SK-N-SH (cell line): ENCODE results near the gene WBP2NL. TPM values are rescaled to one million over a fixed set of nuclear protein-coding genes. Genes with fewer than 3 reads are reported as not detected.

ENCODE experiments used
- CTCF ChIA-PET: fragments of 300-600, 350-600 bp; formaldehyde crosslinking; extraction: SDS; loops from one replicate; lab custom pipeline; 2021; lab: Yijun Ruan, JAX
- POLR2A ChIA-PET: fragments of 350-600 bp; sonication (Branson Sonifier 250); formaldehyde crosslinking; extraction: SDS; loops from one replicate; lab custom pipeline; 2020; ENCODE audit warnings: antibody characterized with exemption, inconsistent platforms; lab: Yijun Ruan, JAX
- DNase-seq: peaks from one replicate; pipeline ENCODE4 v3.0.0; 2012
- H2AFZ ChIP-seq: fragments of 200-600 bp; sonication (generic); 2 replicates; pipeline ENCODE4 v1.8.1; 2016; ENCODE audit warnings: antibody characterized with exemption, mild to moderate bottlenecking, low read depth
- H3F3A ChIP-seq: fragments of 200-600 bp; sonication (generic); replicated peaks from 2 replicates; pipeline ENCODE3; 2016; ENCODE audit warnings: antibody characterized with exemption, mild to moderate bottlenecking; ENCODE audit not compliant: insufficient read depth
- H3K27ac ChIP-seq, 2 experiments: fragments of 200-500 bp in 1 of 2; fragments of 200-600 bp in 1 of 2; sonication (Bioruptor generic) in 1 of 2; sonication (generic), shearing (Covaris generic) in 1 of 2; 2 replicates each; pipeline versions ENCODE4 v1.5.1 to v1.6.1; 2014 to 2016; ENCODE audit warnings: low read depth in 2 of 2, inconsistent platforms in 1 of 2, low read length in 1 of 2, mild to moderate bottlenecking in 1 of 2, mixed read lengths in 1 of 2
- H3K27me3 ChIP-seq: fragments of 200-600 bp; sonication (generic), shearing (Covaris generic); 2 replicates; pipeline ENCODE4 v1.6.1; 2016; ENCODE audit warnings: mixed run types; ENCODE audit not compliant: insufficient read depth
- H3K36me3 ChIP-seq, 2 experiments: fragments of 200-500 bp in 1 of 2; fragments of 200-600 bp in 1 of 2; sonication (Bioruptor generic) in 1 of 2; sonication (generic) in 1 of 2; replicated peaks in 1 of 2; 2 replicates each; pipeline versions ENCODE3 to v1.5.1; 2014 to 2016; ENCODE audit warnings: low read length in 1 of 2, mild to moderate bottlenecking in 1 of 2; ENCODE audit not compliant: insufficient read depth in 2 of 2, control insufficient read depth in 1 of 2
- H3K4me1 ChIP-seq, 2 experiments: fragments of 200-500 bp in 1 of 2; fragments of 200-600 bp in 1 of 2; sonication (Bioruptor generic) in 1 of 2; sonication (generic), shearing (Covaris generic) in 1 of 2; 2 replicates each; pipeline versions ENCODE4 v1.5.1 to v1.6.1; 2014 to 2016; ENCODE audit warnings: low read depth in 1 of 2, low read length in 1 of 2, mixed run types in 1 of 2; ENCODE audit not compliant: insufficient read depth in 2 of 2, control insufficient read depth in 1 of 2
- H3K4me2 ChIP-seq: fragments of 200-600 bp; sonication (generic), shearing (Covaris generic); 2 replicates; pipeline ENCODE4 v1.6.1; 2017; ENCODE audit warnings: mixed run types
- H3K4me3 ChIP-seq, 2 experiments: fragments of 200-500 bp in 1 of 2; fragments of 200-600 bp in 1 of 2; sonication (Bioruptor generic) in 1 of 2; sonication (generic), shearing (Covaris generic) in 1 of 2; 2 replicates each; pipeline versions ENCODE4 v1.5.1 to v1.8.1; 2014 to 2016; ENCODE audit warnings: low read depth in 2 of 2, inconsistent platforms in 1 of 2, low read length in 1 of 2, mild to moderate bottlenecking in 1 of 2, mixed read lengths in 1 of 2, moderate library complexity in 1 of 2
- H3K79me2 ChIP-seq: fragments of 200-600 bp; sonication (generic); 2 replicates; pipeline ENCODE4 v1.8.1; 2017; ENCODE audit warnings: mild to moderate bottlenecking; ENCODE audit not compliant: insufficient read depth
- H3K9ac ChIP-seq: fragments of 200-600 bp; sonication (generic); 2 replicates; pipeline ENCODE4 v1.6.1; 2017; ENCODE audit warnings: mixed run types
- H3K9me2 ChIP-seq: fragments of 200-600 bp; sonication (generic); 2 replicates; pipeline ENCODE4 v1.6.1; 2017; ENCODE audit warnings: mixed run types
- H3K9me3 ChIP-seq: fragments of 200-600 bp; sonication (generic); 2 replicates; pipeline ENCODE4 v1.6.1; 2017; ENCODE audit warnings: mixed run types, mild to moderate bottlenecking, moderate library complexity
- H4K20me1 ChIP-seq: fragments of 200-600 bp; sonication (generic); 2 replicates; pipeline ENCODE4 v1.6.1; 2017; ENCODE audit warnings: mild to moderate bottlenecking, mixed run types; ENCODE audit not compliant: insufficient read depth
- CHD2 ChIP-seq: fragments of 150-350 bp; IDR thresholded peaks from 2 replicates; pipeline ENCODE4 v1.6.1; 2018; ENCODE audit warnings: low read length; ENCODE audit not compliant: partially characterized antibody
- CTCF ChIP-seq: fragments of 200-600 bp; sonication (generic); IDR thresholded peaks from 2 replicates; pipeline ENCODE4 v1.6.1; 2017; ENCODE audit warnings: antibody characterized with exemption, mild to moderate bottlenecking, moderate library complexity
- ELF1 ChIP-seq: IDR thresholded peaks from 2 replicates; pipeline ENCODE4 v1.4.0; 2012
- EP300 ChIP-seq, 2 experiments: IDR thresholded peaks; 2 replicates each; pipeline versions ENCODE4 v1.4.0 to v1.6.1; 2012; ENCODE audit warnings: borderline replicate concordance in 1 of 2, low read depth in 1 of 2, low read length in 1 of 2
- FOXJ3 ChIP-seq: sonication (generic); formaldehyde crosslinking; IDR thresholded peaks from 2 replicates; pipeline ENCODE4 v1.5.1; 2020; ENCODE audit warnings: mild to moderate bottlenecking, missing genetic modification reagents
- FOXM1 ChIP-seq: IDR thresholded peaks from 2 replicates; pipeline ENCODE4 v1.4.0; 2012; ENCODE audit warnings: low read depth, mild to moderate bottlenecking
- GABPA ChIP-seq: IDR thresholded peaks from 2 replicates; pipeline ENCODE4 v1.4.0; 2012; ENCODE audit warnings: low read depth, mild to moderate bottlenecking
- JUND ChIP-seq: IDR thresholded peaks from 2 replicates; pipeline ENCODE4 v1.4.0; 2012
- MXI1 ChIP-seq: IDR thresholded peaks from 2 replicates; pipeline ENCODE4 v1.6.1; 2012; ENCODE audit warnings: mild to moderate bottlenecking, low read depth, low read length, improper control_type of control experiment
- NFIC ChIP-seq: IDR thresholded peaks from 2 replicates; pipeline ENCODE4 v1.4.0; 2012; ENCODE audit warnings: borderline replicate concordance
- NRF1 ChIP-seq: IDR thresholded peaks from 2 replicates; pipeline ENCODE4 v1.6.1; 2012; ENCODE audit warnings: low read depth, mild to moderate bottlenecking, low read length
- PBX3 ChIP-seq: IDR thresholded peaks from 2 replicates; pipeline ENCODE4; 2012
- POLR2AphosphoS5 ChIP-seq: IDR thresholded peaks from 2 replicates; pipeline ENCODE4 v1.6.1; 2012; ENCODE audit warnings: low read depth, low read length
- RAD21 ChIP-seq: IDR thresholded peaks from 2 replicates; pipeline ENCODE4 v1.6.1; 2012; ENCODE audit warnings: mild to moderate bottlenecking, low read length
- RFX5 ChIP-seq: IDR thresholded peaks from 2 replicates; pipeline ENCODE4 v1.6.1; 2012; ENCODE audit warnings: mild to moderate bottlenecking, improper control_type of control experiment, low read length
- RXRA ChIP-seq: IDR thresholded peaks from 2 replicates; pipeline ENCODE4 v1.4.0; 2012; ENCODE audit warnings: low read depth, mild to moderate bottlenecking, borderline replicate concordance
- SIN3A ChIP-seq: IDR thresholded peaks from 2 replicates; pipeline ENCODE4 v1.6.1; 2012; ENCODE audit warnings: low read depth, mild to moderate bottlenecking, low read length, moderate library complexity, borderline replicate concordance
- TCF12 ChIP-seq: IDR thresholded peaks from 2 replicates; pipeline ENCODE4 v1.4.0; 2012
- USF1 ChIP-seq: IDR thresholded peaks from 2 replicates; pipeline ENCODE4 v1.4.0; 2012; ENCODE audit warnings: low read depth, borderline replicate concordance
- USF2 ChIP-seq: fragments of 150-350 bp; IDR thresholded peaks from 2 replicates; pipeline ENCODE4 v1.6.1; 2017; ENCODE audit warnings: antibody characterized with exemption, low read length, low read depth, borderline replicate concordance
- YY1 ChIP-seq: IDR thresholded peaks from 2 replicates; pipeline ENCODE4 v1.4.0; 2012; ENCODE audit warnings: low read depth, mild to moderate bottlenecking
- ZBTB33 ChIP-seq: IDR thresholded peaks from 2 replicates; pipeline ENCODE4 v1.4.0; 2012; ENCODE audit warnings: low read depth, borderline replicate concordance
- WGBS: methylation state at CpG from one replicate; pipeline ENCODE4 v1.1.6; 2017; ENCODE audit warnings: low lambda C conversion rate; 5-methylcytosine and 5-hydroxymethylcytosine counted together
- polyA plus RNA-seq, 3 experiments: library from polyadenylated mRNA; depleted of rRNA; stranded (reverse); fragments of >200 nt; gene quantifications; 2 replicates each; pipeline ENCODE4 v1.2.3, GENCODE V29; 2012
- TF ChIP-seq, protein P1 (sequence below): IDR thresholded peaks from 2 replicates; pipeline ENCODE4 v1.4.0; 2012; ENCODE audit warnings: low read depth

The WBP2NL gene
- polyA plus RNA-seq, 1 of the 3 experiments (the other 2 are of a cell fraction) = 0.07 TPM

- Histone ChIP-seq H4K20me1 (no peaks in the 10 kb centered on the region), H3K9me3 (no peaks in the 10 kb centered on the region), H2AFZ (no peak overlapping the region), H3K36me3 (no peaks in the 10 kb centered on the region), H3K4me1 (no peaks in the 10 kb centered on the region), H3F3A (no peaks in the 10 kb centered on the region), H3K27ac (no peak overlapping the region), H3K79me2 (no peaks in the 10 kb centered on the region), H3K4me3 (no peak overlapping the region), H3K27me3 (no peaks in the 10 kb centered on the region), H3K9me2 (no peaks in the 10 kb centered on the region), H3K4me2 (no peak overlapping the region), H3K9ac (no peak overlapping the region)
- no peak for TF ChIP-seq USF1
- no peak for TF ChIP-seq NFIC
- TF ChIP-seq MXI1 = no peak
- TF ChIP-seq NRF1 = no peak
- TF ChIP-seq RFX5 = no peak
- no peak for TF ChIP-seq RXRA
- no peak for TF ChIP-seq GABPA
- ChIA-PET CTCF (no interaction called here), POLR2A (no interaction called here)
- 100% methylated on average over 1 of the region's 7 CpGs for WGBS
- DNase-seq = no peak
Observed at GRCh38 chr22:42061041-42061440, 62.5 kb downstream of the WBP2NL start.

DNA sequence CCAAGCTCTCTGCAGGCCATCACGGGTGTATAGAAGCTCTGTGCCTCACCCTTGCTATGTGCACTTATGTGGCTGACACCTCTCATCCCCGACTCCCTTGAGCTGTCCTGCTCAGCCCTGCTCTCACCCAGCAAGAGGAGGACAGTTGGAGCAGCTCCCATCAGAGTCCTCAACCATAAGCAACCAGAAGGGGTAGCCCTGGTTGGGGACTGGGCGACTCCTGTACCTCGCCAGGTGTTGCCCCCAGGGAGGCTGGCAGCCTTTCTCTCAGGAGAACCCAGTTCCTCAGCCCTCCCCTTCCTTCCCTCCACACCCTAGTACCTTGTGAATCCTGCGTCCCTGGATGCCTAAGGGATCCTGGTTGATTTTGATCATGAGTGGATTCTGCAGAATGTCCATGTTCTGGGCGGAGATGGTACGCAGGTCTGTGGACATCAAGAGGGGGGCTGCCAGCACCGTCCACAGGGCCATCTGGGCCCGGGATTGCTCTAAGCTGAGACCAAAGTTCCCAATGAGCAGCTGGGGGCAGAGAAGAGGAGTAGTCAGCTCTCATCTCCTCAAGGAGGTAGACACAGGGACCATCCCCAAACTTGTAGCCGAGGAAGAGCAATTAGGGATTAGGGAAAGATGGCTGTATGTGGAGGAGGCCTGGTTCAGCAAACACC lies 64.0 kb downstream of the WBP2NL start:
- no peaks in the 10 kb centered on the region for H3K4me1 ChIP-seq

More for the DNA sequence above, 64.0 kb downstream of the WBP2NL start:
- Histone ChIP-seq H3K9me3 (no peaks in the 10 kb centered on the region), H3K27me3 (no peaks in the 10 kb centered on the region), H4K20me1 (no peaks in the 10 kb centered on the region), H3K9me2 (no peaks in the 10 kb centered on the region), H2AFZ (no peak overlapping the region), H3F3A (no peaks in the 10 kb centered on the region), H3K36me3 (no peaks in the 10 kb centered on the region), H3K9ac (no peak overlapping the region), H3K79me2 (no peaks in the 10 kb centered on the region), H3K4me3 (no peak overlapping the region), H3K27ac (no peak overlapping the region), H3K4me2 (no peak overlapping the region)
- POLR2A ChIA-PET = no interaction called here
- CTCF ChIA-PET = no interaction called here
- DNase-seq = no peak
- TF ChIP-seq EP300 (IDR thresholded peaks at IDR 0.05; ENCODE audit: borderline replicate concordance in 1 of 2, low read depth in 1 of 2, low read length in 1 of 2) (no peak), RFX5 (no peak), JUND (no peak), TCF12 (no peak), ZBTB33 (no peak), USF2 (no peak), YY1 (no peak), PBX3 (no peak), FOXM1 (no peak), MXI1 (no peak), RAD21 (no peak), FOXJ3 (CRISPR knock-in tag) (no peak), SIN3A (no peak), CHD2 (no peak), CTCF (no peak), NRF1 (no peak), ELF1 (no peak), POLR2AphosphoS5 (no peak)
- TF ChIP-seq, protein P1, sequence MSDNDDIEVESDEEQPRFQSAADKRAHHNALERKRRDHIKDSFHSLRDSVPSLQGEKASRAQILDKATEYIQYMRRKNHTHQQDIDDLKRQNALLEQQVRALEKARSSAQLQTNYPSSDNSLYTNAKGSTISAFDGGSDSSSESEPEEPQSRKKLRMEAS = no peak
- 86% methylated on average over 1 of the region's 10 CpGs for WGBS
